ENCODE measurements around the gene EBP.

DNA sequence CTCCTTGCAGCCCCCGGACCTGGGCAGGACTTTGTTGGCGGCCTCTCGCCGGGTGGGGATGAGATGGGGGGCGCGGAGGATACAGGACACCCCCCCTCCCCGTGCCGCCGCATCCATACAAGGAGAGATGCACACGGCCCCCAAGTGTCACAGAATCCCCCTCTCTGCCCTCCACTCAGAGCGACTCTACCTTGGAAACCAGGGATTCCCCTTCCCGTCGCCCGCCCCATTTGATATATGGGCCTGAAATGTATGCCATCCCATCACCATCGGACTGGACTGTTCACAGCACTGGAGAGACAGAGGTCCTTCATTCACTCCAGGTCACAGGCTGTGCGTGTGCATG lies 12.4 kb upstream of the EBP start:
- TF ChIP-seq, protein P1, sequence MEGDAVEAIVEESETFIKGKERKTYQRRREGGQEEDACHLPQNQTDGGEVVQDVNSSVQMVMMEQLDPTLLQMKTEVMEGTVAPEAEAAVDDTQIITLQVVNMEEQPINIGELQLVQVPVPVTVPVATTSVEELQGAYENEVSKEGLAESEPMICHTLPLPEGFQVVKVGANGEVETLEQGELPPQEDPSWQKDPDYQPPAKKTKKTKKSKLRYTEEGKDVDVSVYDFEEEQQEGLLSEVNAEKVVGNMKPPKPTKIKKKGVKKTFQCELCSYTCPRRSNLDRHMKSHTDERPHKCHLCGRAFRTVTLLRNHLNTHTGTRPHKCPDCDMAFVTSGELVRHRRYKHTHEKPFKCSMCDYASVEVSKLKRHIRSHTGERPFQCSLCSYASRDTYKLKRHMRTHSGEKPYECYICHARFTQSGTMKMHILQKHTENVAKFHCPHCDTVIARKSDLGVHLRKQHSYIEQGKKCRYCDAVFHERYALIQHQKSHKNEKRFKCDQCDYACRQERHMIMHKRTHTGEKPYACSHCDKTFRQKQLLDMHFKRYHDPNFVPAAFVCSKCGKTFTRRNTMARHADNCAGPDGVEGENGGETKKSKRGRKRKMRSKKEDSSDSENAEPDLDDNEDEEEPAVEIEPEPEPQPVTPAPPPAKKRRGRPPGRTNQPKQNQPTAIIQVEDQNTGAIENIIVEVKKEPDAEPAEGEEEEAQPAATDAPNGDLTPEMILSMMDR (IDR thresholded peaks at IDR 0.05 in 8 of 11, conservative IDR thresholded peaks at IDR 0.05 in 3 of 11): no peak
- no peak for TF ChIP-seq POLR2A (IDR thresholded peaks at IDR 0.05)

Measured in spleen (tissue), 7 donors.